Purkinje cell (primary cell): ENCODE measurements around the gene HNRNPH3. TPM values are rescaled to one million over a fixed set of nuclear protein-coding genes. Genes with fewer than 3 reads are reported as not detected.

ENCODE experiments used
- polyA plus RNA-seq: library from polyadenylated mRNA; unstranded; fragments of >200 nt; fragmentation: Nextera tagmentation; gene quantifications from 2 replicates; pipeline ENCODE4 v1.2.1, GENCODE V29; 2014

HNRNPH3 gene
- 60.6 and 64.8 TPM in 2 replicates for polyA plus RNA-seq

GRCh38 chr10:68331455-68332258, at the start of gene HNRNPH3:
Gene HNRNPH3 (plus strand): TSS chr10:68332064. CDS start chr10:68337222, 5,158 bp downstream.

GRCh38 chr10:68332259-68333057, 594 bp downstream of the HNRNPH3 start, which contains the start of gene PBLD:
Gene PBLD (minus strand): TSS chr10:68332928. CDS start chr10:68306844, 26,084 bp downstream.

Other genes starting within 250 kb of the HNRNPH3 start
- 0.73 and 1.8 TPM in 2 replicates for gene MYPN, start 222.6 kb upstream of the HNRNPH3 start, polyA plus RNA-seq
- 1.2 and 1.5 TPM in 2 replicates for gene ATOH7, start 100.0 kb upstream of the HNRNPH3 start, polyA plus RNA-seq
- gene PBLD, start 864 bp downstream of the HNRNPH3 start, polyA plus RNA-seq, result 4.4 and 11.4 TPM in 2 replicates
- 30.8 and 50.6 TPM in 2 replicates for gene RUFY2, start 75.2 kb downstream of the HNRNPH3 start, polyA plus RNA-seq
- 0.32 and 2.2 TPM in 2 replicates for gene DNA2, start 139.9 kb downstream of the HNRNPH3 start, polyA plus RNA-seq
- gene SLC25A16, start 195.5 kb downstream of the HNRNPH3 start, polyA plus RNA-seq, result 10.9 and 15.0 TPM in 2 replicates
- 1.8 and 2.1 TPM in 2 replicates for gene TET1, start 228.3 kb downstream of the HNRNPH3 start, polyA plus RNA-seq